BJ (cell line): ENCODE data around the gene MFN1. TPM values are rescaled to one million over a fixed set of nuclear protein-coding genes. Genes with fewer than 3 reads are reported as not detected.

Experiments used
- CTCF ChIA-PET: fragments of 350-600 bp; formaldehyde crosslinking; extraction: SDS; loops from one replicate; lab custom pipeline; 2021; ENCODE audit warnings: antibody characterized with exemption, inconsistent platforms; lab: Yijun Ruan, JAX
- POLR2A ChIA-PET: fragments of 300-600 bp; sonication (Branson Sonifier 250); formaldehyde crosslinking; extraction: SDS; loops from one replicate; lab custom pipeline; 2021; ENCODE audit warnings: antibody characterized with exemption; lab: Charles Lee
- DNase-seq: peaks from one replicate; pipeline ENCODE4 v3.0.0-alpha.2; 2011; ENCODE audit warnings: low read depth
- H3K27me3 ChIP-seq: 2 replicates; pipeline ENCODE4 v1.6.0; 2011; ENCODE audit warnings: low read length; ENCODE audit not compliant: control insufficient read depth, insufficient read depth
- H3K36me3 ChIP-seq: 2 replicates; pipeline ENCODE4 v1.5.1; 2011; ENCODE audit warnings: low read length; ENCODE audit not compliant: control insufficient read depth, insufficient read depth
- H3K4me3 ChIP-seq: 2 replicates; pipeline ENCODE4 v1.5.1; 2011; ENCODE audit warnings: low read depth, mild to moderate bottlenecking, control low read depth, low read length
- CTCF ChIP-seq: IDR thresholded peaks from 2 replicates; pipeline ENCODE4 v1.5.1; 2011; ENCODE audit warnings: low read depth, mild to moderate bottlenecking, control low read depth, inconsistent platforms, low read length, moderate library complexity; ENCODE audit not compliant: insufficient read depth
- polyA plus RNA-seq: library from polyadenylated mRNA; depleted of rRNA; stranded (reverse); fragments of >200 nt; gene quantifications from 2 replicates; pipeline ENCODE4 v1.2.3, GENCODE V29; 2011

Gene MFN1
- polyA plus RNA-seq, 1 experiment, result 13.4 TPM

- Histone ChIP-seq H3K27me3 (no peaks in the 10 kb centered on the region), H3K36me3 (peaks cover 1% of the 10 kb centered on the region; the same call in 1 of the 2 replicates), H3K4me3 (no peak overlapping the region)
- CTCF ChIA-PET, result interaction anchor here (1.6 kb wide), 1 partner anchor 21 kb away, joined by 5 read pairs; no protein-coding TSS in a partner anchor
- DNase-seq, result no peak
- POLR2A ChIA-PET, result interaction anchor here (0.6 kb wide), 1 partner anchor 19 kb away, joined by 4 read pairs; no protein-coding TSS in a partner anchor
- TF ChIP-seq CTCF, result no peak
Observed at GRCh38 chr3:179410999-179411398, 63.5 kb downstream of the MFN1 start.

DNA sequence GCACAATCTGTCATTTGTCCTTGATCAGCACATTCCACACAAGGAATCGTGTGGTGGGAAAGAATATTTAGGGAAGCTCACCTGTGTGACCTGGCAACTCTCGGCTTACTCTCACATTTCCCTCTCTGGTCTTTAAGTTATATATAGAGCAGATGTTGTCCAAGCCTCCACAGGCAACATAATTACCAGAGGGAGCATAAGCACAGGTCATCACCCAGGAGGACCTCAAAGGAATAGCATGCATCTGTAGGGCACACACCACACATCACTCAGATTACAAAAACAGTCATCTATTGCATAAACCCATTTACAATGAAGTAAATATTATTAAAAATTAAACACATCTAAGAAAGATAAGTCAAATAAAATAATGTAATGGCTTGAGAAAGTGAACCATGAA lies 67.3 kb downstream of the MFN1 start:
- Histone ChIP-seq H3K27me3 (no peaks in the 10 kb centered on the region), H3K36me3 (peaks cover 4% of the 10 kb centered on the region), H3K4me3 (no peak overlapping the region)
- ChIA-PET POLR2A (no interaction called here), CTCF (no interaction called here)
- DNase-seq, result no peak
- no peak for TF ChIP-seq CTCF

DNA sequence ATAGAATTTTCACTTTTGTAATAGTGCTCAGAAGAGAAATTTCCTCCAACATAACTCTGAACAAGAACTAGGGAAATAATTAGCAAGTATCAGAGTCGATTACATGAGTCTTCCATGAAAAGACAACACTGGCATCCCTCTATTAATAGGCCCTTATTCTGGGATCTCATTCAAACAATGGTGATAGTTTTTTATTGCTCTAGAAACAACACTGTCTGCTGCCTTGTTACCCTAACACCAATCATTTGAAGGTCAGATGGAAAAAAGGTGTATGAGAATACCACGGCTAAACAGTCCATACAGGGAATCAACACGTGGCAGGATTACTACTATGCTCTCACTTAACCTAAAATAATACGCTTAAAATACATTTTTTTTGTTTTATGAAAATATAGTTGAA lies 67.9 kb downstream of the MFN1 start:
- peaks cover 4% of the 10 kb centered on the region for H3K36me3 ChIP-seq
- CTCF ChIA-PET, result no interaction called here
- no peak overlapping the region for H3K4me3 ChIP-seq
- no peak for DNase-seq
- POLR2A ChIA-PET, result no interaction called here
- no peak for TF ChIP-seq CTCF
- no peaks in the 10 kb centered on the region for H3K27me3 ChIP-seq

DNA sequence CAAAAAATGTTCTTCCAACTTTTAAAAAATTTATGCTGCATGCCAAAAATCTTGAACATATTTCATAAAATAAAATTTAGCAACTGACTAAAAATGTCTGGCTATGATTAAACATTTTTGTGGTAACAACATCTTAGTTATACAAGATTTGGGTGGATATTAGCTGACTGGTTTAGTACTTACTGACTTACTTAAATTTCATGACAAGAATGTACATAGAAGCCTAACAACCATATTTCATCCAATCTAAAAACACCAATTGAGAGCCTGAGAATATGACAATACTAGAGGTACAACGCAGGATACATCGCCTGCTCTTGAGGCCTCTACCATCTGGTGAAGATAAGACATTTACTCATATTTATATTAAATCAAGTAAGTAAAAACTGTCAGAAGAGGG lies 69.2 kb downstream of the MFN1 start:
- TF ChIP-seq CTCF, result no peak
- H3K4me3 ChIP-seq, result no peak overlapping the region
- ChIA-PET CTCF (interaction anchor here (1.5 to 1.8 kb wide), 2 partner anchors 19 to 141 kb away, joined by 4 to 7 read pairs; no protein-coding TSS in a partner anchor), POLR2A (no interaction called here)
- peaks cover 4% of the 10 kb centered on the region for H3K36me3 ChIP-seq
- DNase-seq, result no peak
- H3K27me3 ChIP-seq, result no peaks in the 10 kb centered on the region

DNA sequence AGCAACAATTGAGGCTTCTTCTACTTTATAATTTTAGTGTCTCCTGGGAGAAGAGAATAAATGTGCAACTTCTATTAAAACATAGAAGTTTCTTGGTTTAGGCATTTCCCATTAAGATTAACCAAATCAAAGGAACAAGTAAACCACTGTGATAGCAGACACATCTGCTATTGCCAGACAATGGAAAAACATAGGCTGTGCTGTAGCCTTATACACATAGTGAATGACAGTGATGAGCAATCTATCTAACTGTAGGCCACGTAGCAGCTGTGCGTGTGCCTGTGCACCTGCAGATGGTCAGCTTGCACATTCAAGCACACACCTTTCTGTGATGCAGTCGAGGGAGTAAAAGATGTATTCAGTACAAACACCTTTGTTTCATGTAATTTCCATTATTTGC lies 71.1 kb downstream of the MFN1 start:
- POLR2A ChIA-PET, result no interaction called here
- DNase-seq, result no peak
- H3K4me3 ChIP-seq, result no peak overlapping the region
- no peak for TF ChIP-seq CTCF
- no peaks in the 10 kb centered on the region for H3K27me3 ChIP-seq
- peaks cover 2% of the 10 kb centered on the region for H3K36me3 ChIP-seq
- CTCF ChIA-PET, result no interaction called here
